ENCODE results near the gene CCDC178.

DNA sequence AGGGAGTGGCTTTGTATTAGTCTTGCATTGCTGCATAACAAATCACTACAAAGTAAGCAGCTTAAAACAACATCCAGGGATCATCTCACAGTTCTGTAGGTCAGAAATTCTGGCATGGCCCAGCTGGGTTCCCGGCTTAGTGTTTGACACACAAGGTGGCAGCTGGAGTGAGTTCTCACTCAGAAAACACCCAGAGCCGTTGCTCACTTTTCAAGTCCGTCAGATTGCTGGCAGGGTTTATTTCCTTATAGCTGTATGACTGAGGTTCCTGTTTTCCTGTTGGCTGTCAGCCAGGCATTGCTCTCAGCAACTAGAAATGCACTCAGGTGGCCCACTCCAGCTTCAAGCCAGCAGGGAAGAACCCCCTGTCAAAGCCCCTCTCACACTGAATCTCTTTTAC, 324.1 kb downstream of the CCDC178 start:
- no peak for TF ChIP-seq CTCF (IDR thresholded peaks at IDR 0.05; ENCODE audit: low read depth, low read length, poor library complexity, severe bottlenecking)
- no peak for TF ChIP-seq EZH2phosphoT487 (IDR thresholded peaks at IDR 0.05; ENCODE audit: borderline replicate concordance, low read length)
